AG10803 (cell line): Measurements from ENCODE around the gene FGD4.

ENCODE experiments used
- DNase-seq: peaks from one replicate; pipeline ENCODE4 v3.0.0; 2010; ENCODE audit warnings: low read depth
- H3K4me3 ChIP-seq: 2 replicates; pipeline ENCODE4 v1.5.1; 2011; ENCODE audit warnings: mild to moderate bottlenecking, low read length, control low read depth
- CTCF ChIP-seq: conservative IDR thresholded peaks from 2 replicates; pipeline ENCODE4 v1.5.1; 2011; ENCODE audit warnings: mild to moderate bottlenecking, low read length, control low read depth, inconsistent platforms

The FGD4 gene

GRCh38 chr12:32650508-32650907 lies 251.2 kb downstream of the FGD4 start:
- H3K4me3 ChIP-seq: no peak overlapping the region
- DNase-seq: no peak
- no peak for TF ChIP-seq CTCF

GRCh38 chr12:32651151-32651955 lies 252.0 kb downstream of the FGD4 start:
- TF ChIP-seq CTCF: no peak
- H3K4me3 ChIP-seq: no peak overlapping the region
- no peak for DNase-seq

GRCh38 chr12:32651956-32652210 lies 252.5 kb downstream of the FGD4 start:
- TF ChIP-seq CTCF: no peak
- no peak for DNase-seq
- H3K4me3 ChIP-seq: no peak overlapping the region

- DNase-seq: no peak
- H3K4me3 ChIP-seq: no peak overlapping the region
- TF ChIP-seq CTCF: no peak
These were observed 260.6 kb downstream of the FGD4 start for GRCh38 chr12:32659908-32660440.

- TF ChIP-seq CTCF: no peak
- no peak for DNase-seq
- no peak overlapping the region for H3K4me3 ChIP-seq
These were observed 262.3 kb downstream of the FGD4 start for GRCh38 chr12:32661706-32662105.

- H3K4me3 ChIP-seq: no peak overlapping the region
- no peak for TF ChIP-seq CTCF
- DNase-seq: no peak
These were observed 263.3 kb downstream of the FGD4 start for GRCh38 chr12:32662665-32663064.

GRCh38 chr12:32666018-32666417 lies 266.7 kb downstream of the FGD4 start:
- no peak overlapping the region for H3K4me3 ChIP-seq
- TF ChIP-seq CTCF: no peak
- no peak for DNase-seq
